HFFc6 (cell line): ENCODE data around the gene LCA5. TPM values are rescaled to one million over a fixed set of nuclear protein-coding genes. Genes with fewer than 3 reads are reported as not detected.

Experiments used
- DNase-seq: peaks from one replicate; pipeline ENCODE4 v3.0.0-alpha.2; 2018
- H3K27ac Mint-ChIP-seq: 2 replicates; pipeline ENCODE4 v1.8.0; 2020; ENCODE audit warnings: mild to moderate bottlenecking, mixed read lengths
- H3K27me3 Mint-ChIP-seq: 2 replicates; pipeline ENCODE4 v1.8.0; 2021; ENCODE audit warnings: mild to moderate bottlenecking, moderate library complexity, mixed read lengths; ENCODE audit not compliant: insufficient read depth
- H3K36me3 Mint-ChIP-seq: 2 replicates; pipeline ENCODE4 v1.8.0; 2021; ENCODE audit warnings: low read depth, mixed read lengths
- H3K4me1 Mint-ChIP-seq: 2 replicates; pipeline ENCODE4 v1.8.0; 2020; ENCODE audit warnings: low read depth, mixed read lengths
- H3K4me3 Mint-ChIP-seq: 2 replicates; pipeline ENCODE4 v1.8.0; 2020; ENCODE audit warnings: mild to moderate bottlenecking, moderate library complexity, mixed read lengths
- H3K9me3 Mint-ChIP-seq: 2 replicates; pipeline ENCODE4 v1.8.0; 2020; ENCODE audit warnings: mild to moderate bottlenecking, mixed read lengths
- total RNA-seq, 6 experiments: library from RNA; stranded (reverse); fragmentation: NEBNext Ultra II Directional; extraction: Animal tissue kit (Norgen Biotek cat#: 25700); gene quantifications; 2 replicates in 1 of 6; 3 replicates in 5 of 6; pipeline ENCODE4 v1.2.3, GENCODE V29; 2021
- TF ChIP-seq, protein P1 (sequence below): fragments of 200-600 bp; sonication (generic); IDR thresholded peaks from 2 replicates; pipeline ENCODE4 v1.5.0; 2021; ENCODE audit warnings: antibody characterized with exemption, mild to moderate bottlenecking

Gene LCA5
- total RNA-seq, 6 experiments from 2014 or later = 2.9 to 3.8 (median 3.3) TPM

GRCh38 chr6:79520534-79520933 lies 16.7 kb downstream of the LCA5 start:
- no peak overlapping the region for H3K27ac Mint-ChIP-seq

DNA sequence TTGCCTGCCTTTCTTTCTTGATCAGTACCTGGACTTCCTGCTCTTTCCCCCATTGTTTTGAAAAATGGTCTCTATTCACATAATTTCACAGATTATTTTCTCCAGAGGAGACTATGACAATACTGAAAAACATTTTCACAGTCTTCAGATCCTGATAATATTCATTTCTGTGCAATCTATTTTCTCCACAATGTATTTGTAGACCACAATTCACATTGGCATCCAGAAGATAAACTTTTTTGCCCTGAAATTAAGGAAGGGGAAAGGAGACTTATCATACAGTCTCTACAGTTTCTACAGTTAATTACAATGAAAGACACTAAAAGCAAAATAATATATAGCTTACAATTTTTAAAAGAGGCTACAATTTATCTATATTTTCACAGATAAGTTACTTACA lies 18.4 kb downstream of the LCA5 start:
- TF ChIP-seq, protein P1, sequence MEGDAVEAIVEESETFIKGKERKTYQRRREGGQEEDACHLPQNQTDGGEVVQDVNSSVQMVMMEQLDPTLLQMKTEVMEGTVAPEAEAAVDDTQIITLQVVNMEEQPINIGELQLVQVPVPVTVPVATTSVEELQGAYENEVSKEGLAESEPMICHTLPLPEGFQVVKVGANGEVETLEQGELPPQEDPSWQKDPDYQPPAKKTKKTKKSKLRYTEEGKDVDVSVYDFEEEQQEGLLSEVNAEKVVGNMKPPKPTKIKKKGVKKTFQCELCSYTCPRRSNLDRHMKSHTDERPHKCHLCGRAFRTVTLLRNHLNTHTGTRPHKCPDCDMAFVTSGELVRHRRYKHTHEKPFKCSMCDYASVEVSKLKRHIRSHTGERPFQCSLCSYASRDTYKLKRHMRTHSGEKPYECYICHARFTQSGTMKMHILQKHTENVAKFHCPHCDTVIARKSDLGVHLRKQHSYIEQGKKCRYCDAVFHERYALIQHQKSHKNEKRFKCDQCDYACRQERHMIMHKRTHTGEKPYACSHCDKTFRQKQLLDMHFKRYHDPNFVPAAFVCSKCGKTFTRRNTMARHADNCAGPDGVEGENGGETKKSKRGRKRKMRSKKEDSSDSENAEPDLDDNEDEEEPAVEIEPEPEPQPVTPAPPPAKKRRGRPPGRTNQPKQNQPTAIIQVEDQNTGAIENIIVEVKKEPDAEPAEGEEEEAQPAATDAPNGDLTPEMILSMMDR = no peak
- DNase-seq = no peak
- Mint-ChIP-seq H3K27me3 (no peaks in the 10 kb centered on the region), H3K4me3 (no peak overlapping the region), H3K9me3 (no peaks in the 10 kb centered on the region), H3K4me1 (no peaks in the 10 kb centered on the region), H3K27ac (no peak overlapping the region), H3K36me3 (no peaks in the 10 kb centered on the region)

More at GRCh38 chr6:79520534-79520933, 16.7 kb downstream of the LCA5 start:
- TF ChIP-seq, protein P1 = no peak
- peaks cover 3% of the 10 kb centered on the region; the same call in 1 of the 2 replicates for H3K4me1 Mint-ChIP-seq
- DNase-seq = no peak
- H3K27me3 Mint-ChIP-seq = no peaks in the 10 kb centered on the region
- H3K9me3 Mint-ChIP-seq = no peaks in the 10 kb centered on the region
- no peak overlapping the region for H3K4me3 Mint-ChIP-seq
- no peaks in the 10 kb centered on the region for H3K36me3 Mint-ChIP-seq

DNA sequence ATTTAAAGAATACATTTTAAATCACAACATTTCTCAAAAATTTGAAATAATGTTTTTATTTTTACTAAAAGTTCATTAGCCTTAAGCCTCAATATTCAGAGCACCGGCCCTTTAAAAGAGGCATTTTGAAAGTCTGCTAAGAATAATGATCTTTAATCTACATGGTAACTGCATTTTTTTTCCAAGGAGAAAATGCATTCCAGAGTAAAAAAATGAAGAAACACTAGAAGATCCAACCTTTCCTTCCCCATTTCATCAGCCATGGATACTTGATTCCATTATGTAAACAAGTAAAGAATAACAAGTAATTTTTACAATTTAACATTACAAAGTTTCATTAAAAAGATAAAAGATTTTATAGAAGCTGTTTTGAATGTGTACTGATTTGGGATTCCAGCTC lies 21.8 kb downstream of the LCA5 start:
- no peaks in the 10 kb centered on the region for H3K4me1 Mint-ChIP-seq
- H3K4me3 Mint-ChIP-seq = no peak overlapping the region
- no peak for DNase-seq
- H3K36me3 Mint-ChIP-seq = no peaks in the 10 kb centered on the region
- no peaks in the 10 kb centered on the region for H3K27me3 Mint-ChIP-seq
- TF ChIP-seq, protein P1 = no peak
- no peaks in the 10 kb centered on the region for H3K9me3 Mint-ChIP-seq
- no peak overlapping the region for H3K27ac Mint-ChIP-seq

DNA sequence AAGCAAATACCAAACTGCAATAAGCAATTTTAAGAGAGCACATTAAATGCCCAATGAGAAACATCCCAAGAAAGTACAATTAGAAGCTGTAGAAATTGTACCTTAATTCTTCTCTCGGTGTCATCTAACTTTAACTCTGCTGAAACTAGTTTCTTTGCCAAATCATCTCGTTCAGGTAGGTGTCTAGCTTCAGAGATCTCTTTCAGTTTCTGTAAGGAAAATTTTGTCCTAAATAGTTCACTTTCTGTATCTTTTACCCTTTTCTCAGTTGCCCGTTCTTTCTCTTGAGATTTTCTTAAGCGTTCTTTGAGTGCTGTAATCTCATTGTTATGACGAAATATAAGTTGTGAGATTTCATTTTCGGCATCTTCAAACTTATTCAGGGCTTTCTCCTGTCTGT lies 24.1 kb downstream of the LCA5 start:
- Mint-ChIP-seq H3K4me3 (no peak overlapping the region), H3K27ac (no peak overlapping the region), H3K9me3 (no peaks in the 10 kb centered on the region), H3K27me3 (no peaks in the 10 kb centered on the region), H3K4me1 (no peaks in the 10 kb centered on the region), H3K36me3 (no peaks in the 10 kb centered on the region)
- DNase-seq = no peak
- TF ChIP-seq, protein P1 = no peak

DNA sequence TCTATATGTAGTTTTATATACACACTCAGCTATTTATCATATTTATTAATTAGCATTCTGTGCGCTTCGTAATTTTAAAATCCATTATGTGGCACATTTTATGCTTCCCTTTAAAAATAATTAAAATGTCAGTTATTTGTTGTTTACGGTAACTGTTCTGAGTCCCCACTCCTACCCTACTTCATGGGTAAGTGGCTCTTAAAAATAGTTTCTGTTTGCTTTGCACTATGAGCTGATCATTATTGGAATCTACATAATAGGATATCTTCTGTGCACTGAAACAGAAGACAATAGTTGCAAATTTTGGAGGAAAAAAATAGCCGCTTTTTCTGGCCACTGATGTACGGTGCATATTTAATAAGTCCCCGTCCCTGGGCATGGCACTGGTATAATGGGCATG lies 25.2 kb downstream of the LCA5 start:
- no peaks in the 10 kb centered on the region for H3K9me3 Mint-ChIP-seq
- TF ChIP-seq, protein P1 = no peak
- no peaks in the 10 kb centered on the region for H3K4me1 Mint-ChIP-seq
- H3K4me3 Mint-ChIP-seq = no peak overlapping the region
- no peak for DNase-seq
- H3K27me3 Mint-ChIP-seq = no peaks in the 10 kb centered on the region
- H3K36me3 Mint-ChIP-seq = no peaks in the 10 kb centered on the region
- no peak overlapping the region for H3K27ac Mint-ChIP-seq

GRCh38 chr6:79510707-79511106 lies 26.5 kb downstream of the LCA5 start:
- Mint-ChIP-seq H3K27ac (no peak overlapping the region), H3K36me3 (no peaks in the 10 kb centered on the region), H3K4me1 (no peaks in the 10 kb centered on the region), H3K4me3 (no peak overlapping the region), H3K27me3 (no peaks in the 10 kb centered on the region), H3K9me3 (no peaks in the 10 kb centered on the region)
- TF ChIP-seq, protein P1 = no peak
- no peak for DNase-seq
